HepG2 (cell line): ENCODE data around the gene GRIN2C. TPM values are rescaled to one million over a fixed set of nuclear protein-coding genes. Genes with fewer than 3 reads are reported as not detected.

Experiments
- ATAC-seq: fragments of 200-7000 bp; cut with Tn5 transposase; 3 replicates; pipeline ENCODE4 v1.9.1; 2020; ENCODE audit warnings: mild to moderate bottlenecking, moderate library complexity
- BruUV-seq: library from RNA; stranded (reverse); fragments of 400-500 nt; replicated peaks from 2 replicates; lab custom pipeline; 2021; lab: Mats Ljungman, UMichigan
- CTCF ChIA-PET: fragments of 300-600 bp; formaldehyde crosslinking; extraction: SDS; loops from one replicate; lab custom pipeline; 2021; ENCODE audit warnings: low total read pairs, inconsistent platforms, low intra/inter-chr PET ratio; lab: Yijun Ruan, JAX
- POLR2A ChIA-PET: fragments of 350-600 bp; sonication (Branson Sonifier 250); formaldehyde crosslinking; loops from one replicate; lab custom pipeline; 2020; ENCODE audit warnings: antibody characterized with exemption, inconsistent platforms; lab: Yijun Ruan, JAX
- DNase-seq: peaks from one replicate; pipeline ENCODE4 v3.0.0-alpha.2; 2015; ENCODE audit warnings: low spot score
- FAIRE-seq: peaks from 3 replicates; lab custom pipeline; 2011; peaks lifted over from hg19 to GRCh38; lab: Jason Lieb, UNC
- H2AFZ ChIP-seq: one replicate; pipeline ENCODE4 v1.6.1; 2011; ENCODE audit warnings: low read length, inconsistent platforms
- H3K27ac ChIP-seq: fragments of 300-600 bp; 3 replicates; pipeline ENCODE4 v1.8.0; 2011; ENCODE audit warnings: mixed run types, mild to moderate bottlenecking, mixed read lengths, low read length, inconsistent platforms; ENCODE audit not compliant: insufficient read depth; ENCODE audit errors: extremely low read length
- H3K27me3 ChIP-seq, 2 experiments: fragments of 200-600 bp in 1 of 2; 2 replicates in 1 of 2; 3 replicates in 1 of 2; pipeline versions ENCODE4 v1.6.0 to v1.8.0; 2011; ENCODE audit warnings: low read length in 2 of 2, mild to moderate bottlenecking in 2 of 2, moderate library complexity in 2 of 2, inconsistent platforms in 1 of 2; ENCODE audit not compliant: insufficient read depth in 2 of 2, control insufficient read depth in 1 of 2
- H3K36me3 ChIP-seq, 2 experiments: fragments of 200-600 bp in 1 of 2; replicated peaks in 1 of 2; 2 replicates in 1 of 2; 3 replicates in 1 of 2; pipeline versions ENCODE4 v1.5.1 to v1.8.0; 2011; ENCODE audit warnings: low read length in 2 of 2, inconsistent platforms in 1 of 2; ENCODE audit not compliant: insufficient read depth in 2 of 2, control insufficient read depth in 1 of 2
- H3K4me1 ChIP-seq: 2 replicates; pipeline ENCODE4 v1.5.1; 2012; ENCODE audit warnings: low read length, inconsistent platforms; ENCODE audit not compliant: insufficient read depth
- H3K4me2 ChIP-seq: 2 replicates; pipeline ENCODE4 v1.6.0; 2011; ENCODE audit warnings: low read depth, low read length, inconsistent platforms
- H3K4me3 ChIP-seq, 3 experiments: fragments of 200-600 bp in 1 of 3; sonication (generic), shearing (Covaris generic) in 1 of 3; replicated peaks in 1 of 3; 2 replicates each; pipeline ENCODE4 v1.5.1; 2011 to 2016; ENCODE audit warnings: low read length in 3 of 3, inconsistent platforms in 2 of 3, low read depth in 2 of 3, mild to moderate bottlenecking in 2 of 3, control low read depth in 1 of 3, mixed read lengths in 1 of 3; ENCODE audit not compliant: insufficient read depth in 1 of 3
- H3K79me2 ChIP-seq: one replicate; pipeline ENCODE4 v1.6.1; 2011; ENCODE audit warnings: low read length, inconsistent platforms; ENCODE audit not compliant: insufficient read depth
- H3K9ac ChIP-seq: 2 replicates; pipeline ENCODE4 v1.6.0; 2011; ENCODE audit warnings: mild to moderate bottlenecking, low read depth, low read length, inconsistent platforms; ENCODE audit not compliant: insufficient read depth
- H3K9me3 ChIP-seq: 2 replicates; pipeline ENCODE4 v1.5.1; 2012; ENCODE audit warnings: mild to moderate bottlenecking, low read length
- H4K20me1 ChIP-seq: 2 replicates; pipeline ENCODE4 v1.6.0; 2011; ENCODE audit warnings: inconsistent platforms, mild to moderate bottlenecking, low read length, moderate library complexity; ENCODE audit not compliant: insufficient read depth
- DZIP1 ChIP-seq: sonication (generic); formaldehyde crosslinking; IDR thresholded peaks from 2 replicates; pipeline ENCODE4 v1.5.0; 2020; ENCODE audit warnings: mild to moderate bottlenecking, missing genetic modification reagents
- FOXJ3 ChIP-seq: sonication (generic); formaldehyde crosslinking; IDR thresholded peaks from 2 replicates; pipeline ENCODE4 v1.4.0; 2020; ENCODE audit warnings: missing genetic modification reagents, mild to moderate bottlenecking, borderline replicate concordance
- HMG20B ChIP-seq: conservative IDR thresholded peaks from 2 replicates; pipeline ENCODE4 v1.6.1; 2016; ENCODE audit warnings: missing genetic modification reagents, missing compliant biosample characterization
- HNF1B ChIP-seq: sonication (generic); formaldehyde crosslinking; IDR thresholded peaks from 2 replicates; pipeline ENCODE4 v1.5.1; 2020; ENCODE audit warnings: mild to moderate bottlenecking, moderate library complexity, missing genetic modification reagents
- HNRNPLL ChIP-seq: fragments of 200-400 bp; formaldehyde crosslinking; IDR thresholded peaks from 2 replicates; pipeline ENCODE4 v1.6.1; 2017; ENCODE audit warnings: mild to moderate bottlenecking, low read depth, low read length; ENCODE audit not compliant: poor library complexity, severe bottlenecking
- JDP2 ChIP-seq: sonication (generic); formaldehyde crosslinking; IDR thresholded peaks from 2 replicates; pipeline ENCODE4 v1.8.1; 2022; ENCODE audit warnings: missing genetic modification reagents, borderline replicate concordance
- NFATC3 ChIP-seq: sonication (generic); formaldehyde crosslinking; IDR thresholded peaks from 2 replicates; pipeline ENCODE4 v1.5.1; 2020; ENCODE audit warnings: mild to moderate bottlenecking, missing genetic modification reagents
- YEATS4 ChIP-seq: sonication (generic); formaldehyde crosslinking; IDR thresholded peaks from 2 replicates; pipeline ENCODE4 v1.4.0; 2020; ENCODE audit warnings: missing genetic modification reagents, borderline replicate concordance
- ZBTB49 ChIP-seq: sonication (generic); formaldehyde crosslinking; IDR thresholded peaks from 2 replicates; pipeline ENCODE4 v1.4.0; 2020; ENCODE audit warnings: missing genetic modification reagents, borderline replicate concordance
- ZNF333 ChIP-seq: sonication (generic); formaldehyde crosslinking; IDR thresholded peaks from 2 replicates; pipeline ENCODE4 v1.4.0; 2020; ENCODE audit warnings: mild to moderate bottlenecking, missing genetic modification reagents, borderline replicate concordance
- ZNF33B ChIP-seq: sonication (generic); formaldehyde crosslinking; IDR thresholded peaks from 2 replicates; pipeline ENCODE4 v1.5.1; 2020; ENCODE audit warnings: mild to moderate bottlenecking, missing genetic modification reagents
- ZNF816 ChIP-seq: sonication (generic); formaldehyde crosslinking; IDR thresholded peaks from 2 replicates; pipeline ENCODE4 v1.8.0; 2022; ENCODE audit warnings: missing genetic modification reagents, mild to moderate bottlenecking, borderline replicate concordance
- WGBS: methylation state at CpG from one replicate; pipeline ENCODE4 v1.1.6; 2017; ENCODE audit warnings: low lambda C conversion rate; 5-methylcytosine and 5-hydroxymethylcytosine counted together
- in situ Hi-C: cut with HindIII; loops from 2 replicates; pipeline ENCODE4 v1.10.0; 2017; ENCODE audit warnings: low pct_unique_long_range_greater_than_20kb; ENCODE audit not compliant: extremely low pct_ligation_motif_present
- intact Hi-C: fragments of 100-400 bp; cut with micrococcal nuclease; formaldehyde crosslinking; loops from one replicate; pipeline ENCODE4 v1.10.0; 2022; ENCODE audit not compliant: unreplicated experiment
- polyA plus RNA-seq, 8 experiments: library from polyadenylated mRNA; depleted of rRNA in 3 of 8; stranded (reverse) in 7 of 8; unstranded in 1 of 8; fragments of >200 nt; fragmentation: Illumina TruSeq in 4 of 8; extraction: Trizol in 4 of 8; gene quantifications; 2 replicates each; pipeline versions ENCODE4 v1.2.1 to v1.2.3, GENCODE V29; 2011 to 2016; ENCODE audit warnings: low read depth in 4 of 8, missing spikeins in 1 of 8, mixed read lengths in 1 of 8; ENCODE audit not compliant: insufficient read depth in 1 of 8
- total RNA-seq, 5 experiments: library from RNA; depleted of rRNA; stranded (reverse); fragments of >200 nt; fragmentation: Illumina TruSeq; extraction: Trizol; gene quantifications; 2 replicates each; pipeline ENCODE4 v1.2.3, GENCODE V29; 2016; ENCODE audit warnings: low read depth in 1 of 5

The GRIN2C gene
- total and polyA plus RNA-seq, 2 of the 13 experiments (the other 11 are each of a cell fraction or from before 2014, with no cell fraction given) = 0.03 to 0.11 TPM

GRCh38 chr17:74860872-74861661, 1.4 kb upstream of the GRIN2C start (continued):
- TF ChIP-seq ZNF33B (CRISPR knock-in tag) (no peak), ZNF816 (0 out of 2 replicates have a peak, but pooled peaks have one; percentile 33), ZNF333 (CRISPR knock-in tag) (no peak)
- TF ChIP-seq, all 625 proteins: peak for 5

- no TSS peak for BruUV-seq
- ATAC-seq (no peak), FAIRE-seq (no peak), DNase-seq (no peak)
- POLR2A ChIA-PET = interaction anchor here (0.5 to 3.9 kb wide), 3 partner anchors 12 to 113 kb away, joined by 3 to 55 read pairs (median 5); partner anchors contain the start of gene FDXR
- H3K9ac ChIP-seq = no peak overlapping the region
- WGBS = 57% methylated on average over 32 of the region's 44 CpGs
- intact Hi-C loops (loop anchor here (10.0 kb wide), 1 partner anchor 206 kb away; no protein-coding TSS in a partner anchor), in situ Hi-C loops (loop anchor here (5.0 kb wide), 1 partner anchor 68 kb away; no protein-coding TSS in a partner anchor)
- no peak overlapping the region for H3K27ac ChIP-seq
- no peaks in the 10 kb centered on the region for H3K79me2 ChIP-seq
- CTCF ChIA-PET = interaction anchor here (2.3 kb wide), 1 partner anchor 69 kb away, joined by 13 read pairs; no protein-coding TSS in a partner anchor
- H2AFZ ChIP-seq = no peak overlapping the region
- no peak overlapping the region for H3K4me2 ChIP-seq
- H4K20me1 ChIP-seq = no peaks in the 10 kb centered on the region
- H3K36me3 ChIP-seq = peaks cover 0 to 3% of the 10 kb centered on the region in 2 experiments; a peak in 3 of 5 replicates
- no peaks in the 10 kb centered on the region for H3K9me3 ChIP-seq
- peaks cover 38% of the 10 kb centered on the region for H3K4me1 ChIP-seq
- H3K4me3 ChIP-seq = no peak overlapping the region; a peak in 1 of 6 replicates
- H3K27me3 ChIP-seq = peaks cover 20 to 51% of the 10 kb centered on the region in 2 experiments; a peak in 4 of 5 replicates
- TF ChIP-seq YEATS4 (CRISPR knock-in tag) (no peak), HNRNPLL (peak; percentile 22), NFATC3 (CRISPR knock-in tag) (no peak), FOXJ3 (CRISPR knock-in tag) (no peak), DZIP1 (CRISPR knock-in tag) (no peak), HMG20B (CRISPR knock-in tag) (no peak), JDP2 (CRISPR knock-in tag) (no peak), ZBTB49 (CRISPR knock-in tag) (no peak), HNF1B (CRISPR knock-in tag) (0 out of 2 replicates have a peak, but pooled peaks have one; percentile 5)
Measured at GRCh38 chr17:74860229-74860871, 665 bp upstream of the GRIN2C start.
